ENCODE data around the gene FAM83B. TPM values are rescaled to one million over a fixed set of nuclear protein-coding genes. Genes with fewer than 3 reads are reported as not detected.

Gene FAM83B
- total RNA-seq, 1 donor from 2014 or later: not detected

GRCh38 chr6:54860739-54861138, 14.2 kb downstream of the FAM83B start:
- no peak overlapping the region for H3K27ac Mint-ChIP-seq (ENCODE audit: unreplicated experiment)
- TF ChIP-seq CTCF (IDR thresholded peaks at IDR 0.05; ENCODE audit: partially characterized antibody, unreplicated experiment): no peak
- no peaks in the 10 kb centered on the region for H3K4me1 Mint-ChIP-seq (ENCODE audit: low read depth, unreplicated experiment)
- H3K36me3 Mint-ChIP-seq (ENCODE audit: unreplicated experiment): no peaks in the 10 kb centered on the region
- H3K4me3 Mint-ChIP-seq (ENCODE audit: unreplicated experiment): no peak overlapping the region
- no peaks in the 10 kb centered on the region for H3K27me3 Mint-ChIP-seq (ENCODE audit: unreplicated experiment)
- no peaks in the 10 kb centered on the region for H3K9me3 Mint-ChIP-seq (ENCODE audit: unreplicated experiment)
- no peak for DNase-seq

- H3K4me3 Mint-ChIP-seq (ENCODE audit: unreplicated experiment): no peak overlapping the region
- no peaks in the 10 kb centered on the region for H3K4me1 Mint-ChIP-seq (ENCODE audit: low read depth, unreplicated experiment)
- no peaks in the 10 kb centered on the region for H3K27me3 Mint-ChIP-seq (ENCODE audit: unreplicated experiment)
- no peak for TF ChIP-seq CTCF (IDR thresholded peaks at IDR 0.05; ENCODE audit: partially characterized antibody, unreplicated experiment)
- DNase-seq: no peak
- no peak overlapping the region for H3K27ac Mint-ChIP-seq (ENCODE audit: unreplicated experiment)
- no peaks in the 10 kb centered on the region for H3K9me3 Mint-ChIP-seq (ENCODE audit: unreplicated experiment)
- H3K36me3 Mint-ChIP-seq (ENCODE audit: unreplicated experiment): no peaks in the 10 kb centered on the region
Measured at GRCh38 chr6:54861905-54862616, 15.5 kb downstream of the FAM83B start.

GRCh38 chr6:54864272-54864671, 17.7 kb downstream of the FAM83B start:
- Mint-ChIP-seq H3K9me3 (ENCODE audit: unreplicated experiment) (no peaks in the 10 kb centered on the region), H3K4me3 (ENCODE audit: unreplicated experiment) (no peak overlapping the region), H3K27me3 (ENCODE audit: unreplicated experiment) (no peaks in the 10 kb centered on the region), H3K4me1 (ENCODE audit: low read depth, unreplicated experiment) (no peaks in the 10 kb centered on the region), H3K27ac (ENCODE audit: unreplicated experiment) (no peak overlapping the region), H3K36me3 (ENCODE audit: unreplicated experiment) (no peaks in the 10 kb centered on the region)
- no peak for TF ChIP-seq CTCF (IDR thresholded peaks at IDR 0.05; ENCODE audit: partially characterized antibody, unreplicated experiment)
- no peak for DNase-seq

DNA sequence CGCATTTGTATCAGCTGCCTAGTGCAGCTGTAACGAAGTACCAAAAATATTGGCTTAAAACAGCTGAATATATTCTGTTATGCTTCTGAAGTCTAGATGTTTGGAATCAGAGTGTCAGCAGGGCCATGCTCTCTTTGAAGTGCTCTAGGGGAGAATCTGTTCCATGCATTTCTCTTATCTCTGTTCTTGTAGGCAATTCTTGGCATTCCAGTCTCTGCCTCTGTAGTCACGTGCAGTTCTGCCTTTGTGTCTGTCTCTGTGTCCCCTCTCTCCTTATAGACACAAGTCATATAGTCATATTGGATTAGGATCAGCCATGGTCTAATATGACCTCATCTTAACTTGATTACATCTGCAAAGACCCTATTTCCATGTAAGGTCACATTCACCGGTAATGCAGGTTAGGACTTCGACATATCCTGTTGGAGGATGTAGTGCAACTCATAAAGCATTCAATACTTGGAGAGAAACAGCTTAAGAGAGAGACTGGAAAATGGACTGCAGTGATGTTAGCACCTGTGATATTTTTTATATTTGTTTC, 18.6 kb downstream of the FAM83B start:
- no peaks in the 10 kb centered on the region for H3K9me3 Mint-ChIP-seq (ENCODE audit: unreplicated experiment)

More for the DNA sequence above, 18.6 kb downstream of the FAM83B start:
- Mint-ChIP-seq H3K36me3 (ENCODE audit: unreplicated experiment) (no peaks in the 10 kb centered on the region), H3K27me3 (ENCODE audit: unreplicated experiment) (no peaks in the 10 kb centered on the region), H3K4me3 (ENCODE audit: unreplicated experiment) (no peak overlapping the region), H3K27ac (ENCODE audit: unreplicated experiment) (no peak overlapping the region), H3K4me1 (ENCODE audit: low read depth, unreplicated experiment) (no peaks in the 10 kb centered on the region)
- no peak for DNase-seq
- TF ChIP-seq CTCF (IDR thresholded peaks at IDR 0.05; ENCODE audit: partially characterized antibody, unreplicated experiment): no peak
